ENCODE measurements around the gene LMF1.

Gene LMF1

DNA sequence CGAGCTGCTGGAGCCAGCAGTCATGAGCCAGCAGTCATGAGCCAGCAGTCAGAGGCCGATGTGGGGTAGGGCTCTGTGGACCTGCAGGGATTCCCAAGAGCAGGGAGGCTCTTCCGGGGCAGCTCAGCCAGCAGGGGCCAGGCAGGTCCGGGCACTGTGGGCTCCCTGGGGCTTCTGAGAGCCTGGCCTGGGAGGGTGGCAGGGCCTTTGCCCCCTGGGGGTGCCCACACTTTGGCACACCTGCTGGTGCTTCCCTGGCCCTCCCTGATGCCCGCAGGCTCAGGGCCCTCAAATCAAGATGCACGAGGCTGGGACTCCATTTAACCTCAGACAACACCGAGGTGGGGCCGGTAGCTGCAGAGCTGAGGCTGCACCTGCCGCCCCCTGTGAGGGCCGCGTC lies 28.9 kb upstream of the LMF1 start:
- TF ChIP-seq, protein P1, sequence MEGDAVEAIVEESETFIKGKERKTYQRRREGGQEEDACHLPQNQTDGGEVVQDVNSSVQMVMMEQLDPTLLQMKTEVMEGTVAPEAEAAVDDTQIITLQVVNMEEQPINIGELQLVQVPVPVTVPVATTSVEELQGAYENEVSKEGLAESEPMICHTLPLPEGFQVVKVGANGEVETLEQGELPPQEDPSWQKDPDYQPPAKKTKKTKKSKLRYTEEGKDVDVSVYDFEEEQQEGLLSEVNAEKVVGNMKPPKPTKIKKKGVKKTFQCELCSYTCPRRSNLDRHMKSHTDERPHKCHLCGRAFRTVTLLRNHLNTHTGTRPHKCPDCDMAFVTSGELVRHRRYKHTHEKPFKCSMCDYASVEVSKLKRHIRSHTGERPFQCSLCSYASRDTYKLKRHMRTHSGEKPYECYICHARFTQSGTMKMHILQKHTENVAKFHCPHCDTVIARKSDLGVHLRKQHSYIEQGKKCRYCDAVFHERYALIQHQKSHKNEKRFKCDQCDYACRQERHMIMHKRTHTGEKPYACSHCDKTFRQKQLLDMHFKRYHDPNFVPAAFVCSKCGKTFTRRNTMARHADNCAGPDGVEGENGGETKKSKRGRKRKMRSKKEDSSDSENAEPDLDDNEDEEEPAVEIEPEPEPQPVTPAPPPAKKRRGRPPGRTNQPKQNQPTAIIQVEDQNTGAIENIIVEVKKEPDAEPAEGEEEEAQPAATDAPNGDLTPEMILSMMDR (IDR thresholded peaks at IDR 0.05) = no peak

- TF ChIP-seq, protein P1 (IDR thresholded peaks at IDR 0.05) = no peak
These were observed 27.8 kb upstream of the LMF1 start for GRCh38 chr16:998615-999014.

GRCh38 chr16:998211-998610 lies 27.4 kb upstream of the LMF1 start:
- TF ChIP-seq, protein P1 (IDR thresholded peaks at IDR 0.05) = no peak

- TF ChIP-seq, protein P1 (IDR thresholded peaks at IDR 0.05) = no peak
These were observed 26.8 kb upstream of the LMF1 start for GRCh38 chr16:997440-998051.

DNA sequence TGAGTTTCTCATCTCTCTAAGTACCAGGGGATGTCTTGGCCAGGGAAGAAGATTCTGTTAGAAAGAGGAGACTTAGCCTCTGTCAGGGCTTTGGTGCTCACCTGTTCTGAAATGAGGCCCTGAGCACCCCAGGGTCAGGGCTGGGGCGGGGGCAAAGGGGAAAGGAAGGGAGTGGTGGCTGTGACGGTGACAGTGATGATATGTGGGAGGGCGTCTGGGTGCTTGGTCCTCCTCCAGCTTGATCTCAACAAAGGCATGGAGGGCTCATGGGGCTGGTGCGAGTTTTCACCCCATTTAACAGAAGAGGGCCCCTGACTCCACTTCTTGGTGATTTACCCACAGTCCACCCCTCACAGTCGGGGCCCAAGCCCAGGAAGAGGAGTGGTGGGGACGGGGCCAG lies 25.9 kb upstream of the LMF1 start:
- TF ChIP-seq, protein P1 (IDR thresholded peaks at IDR 0.05) = no peak

DNA sequence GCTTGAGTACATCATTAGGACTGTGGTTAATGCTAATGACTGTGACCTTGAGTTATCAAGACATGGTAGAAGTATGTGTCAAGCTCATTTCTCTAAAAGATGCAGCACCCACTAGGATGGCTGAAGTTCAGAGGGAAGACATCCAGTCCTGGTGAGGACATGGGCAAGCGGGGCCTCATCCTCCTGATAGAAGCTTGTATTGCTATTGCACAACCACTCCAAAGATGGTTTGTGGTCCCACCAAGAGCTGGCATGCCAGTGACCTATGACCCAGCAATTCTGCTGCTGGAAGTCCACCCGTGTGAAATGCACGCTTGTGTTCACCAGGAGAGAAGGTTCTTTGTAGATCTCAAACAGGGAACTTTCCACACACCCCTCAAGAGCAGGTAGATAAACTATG lies 25.0 kb upstream of the LMF1 start:
- TF ChIP-seq, protein P1 (IDR thresholded peaks at IDR 0.05) = no peak

DNA sequence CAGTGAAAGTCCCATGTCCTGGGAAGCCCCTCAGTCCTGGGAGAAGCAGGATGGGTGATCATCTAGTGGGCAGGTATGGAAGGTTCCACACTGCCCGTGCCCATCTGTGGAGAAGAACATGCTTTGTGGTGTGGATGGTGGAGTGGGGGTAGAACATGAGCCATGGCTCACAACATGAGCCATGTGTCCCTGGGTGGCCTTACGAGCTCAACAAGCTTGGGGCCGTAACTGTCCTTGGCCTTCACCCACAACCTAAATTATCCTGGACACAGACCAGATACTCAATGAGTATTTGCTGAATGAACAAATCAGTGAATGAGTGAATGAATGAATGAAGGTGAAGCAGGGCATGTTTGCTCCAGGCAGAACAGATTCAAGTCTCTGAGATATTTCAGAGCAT lies 24.3 kb upstream of the LMF1 start:
- TF ChIP-seq, protein P1 (IDR thresholded peaks at IDR 0.05) = no peak

GRCh38 chr16:993731-994130 lies 22.9 kb upstream of the LMF1 start:
- TF ChIP-seq, protein P1 (IDR thresholded peaks at IDR 0.05) = no peak

All from LNCAP (cell line).